Temporal lobe (tissue), 2 donors: Measurements from ENCODE around the gene DOCK2. TPM values are rescaled to one million over a fixed set of nuclear protein-coding genes. Genes with fewer than 3 reads are reported as not detected.

Experiments used
- small RNA-seq: library from RNA; depleted of rRNA; stranded (forward); fragments of <200 nt; gene quantifications from one replicate; pipeline ENCODE3, GENCODE V24; 2014; ENCODE audit warnings: low replicate concordance
- total RNA-seq: library from RNA; depleted of rRNA; stranded (reverse); fragments of >200 nt; gene quantifications from one replicate; pipeline ENCODE4 v1.2.3, GENCODE V29; 2014

The DOCK2 gene
- total RNA-seq, 1 donor from 2014 or later, result 2.0 TPM

Small RNA genes within 50 kb of the gene (small RNA-seq; reads per million reads assigned to genes)
- gene MIR378E, result not detected

Other genes with a start within 250 kb of the DOCK2 start
- 17.2 TPM for gene SPDL1, start 53.5 kb upstream of the DOCK2 start, total RNA-seq